ENCODE data around the gene AQP2. TPM values are rescaled to one million over a fixed set of nuclear protein-coding genes. Genes with fewer than 3 reads are reported as not detected.

The AQP2 gene
- total and polyA plus RNA-seq, 2 of the 4 experiments (the other 2 are of a cell fraction): not detected

DNA sequence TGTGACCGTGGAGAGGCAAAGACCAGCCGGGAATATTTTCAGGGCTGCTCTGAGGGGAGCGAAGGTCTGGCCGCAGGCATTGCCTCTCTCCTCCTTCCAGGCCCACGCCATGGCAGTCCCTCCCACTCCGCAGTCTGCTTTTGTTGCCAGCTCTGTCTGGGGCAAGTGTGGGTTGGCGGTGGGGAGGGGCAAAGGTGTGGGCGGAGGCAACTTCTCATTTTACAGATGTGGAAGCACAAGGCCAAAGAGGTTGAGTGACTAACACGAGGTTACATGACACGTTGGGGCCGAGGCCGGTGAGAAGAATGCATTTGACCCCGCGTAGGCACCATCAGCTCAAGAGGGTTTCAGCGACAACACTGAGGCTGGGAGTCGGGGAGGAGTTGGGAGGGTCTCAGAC is 40.7 kb upstream of the AQP2 start:
- peak; percentile 81 for ATAC-seq (ENCODE audit: low read depth)
- no TSS peak for BruUV-seq (replicated peaks)
- POLR2A ChIA-PET (ENCODE audit: unreplicated experiment): no interaction called here

More for the DNA sequence above, 40.7 kb upstream of the AQP2 start:
- peak overlapping the region; percentile 78 for H2AFZ ChIP-seq (replicated peaks; ENCODE audit: low read length, poor library complexity)
- H3K4me1 ChIP-seq (ENCODE audit: control insufficient read depth, insufficient read depth, low read length): peaks cover 7% of the 10 kb centered on the region; the same call in 1 of the 2 replicates
- no peak overlapping the region for H3K18ac ChIP-seq (ENCODE audit: low read depth, low read length)
- in situ Hi-C loops (cut with MboI; ENCODE audit: low sequenced_read_pairs): no loop called here
- CTCF ChIA-PET: no interaction called here
- H2BK15ac ChIP-seq (ENCODE audit: low read depth, low read length): no peak overlapping the region
- H2AK5ac ChIP-seq (ENCODE audit: low read depth, low read length): no peak overlapping the region
- no peaks in the 10 kb centered on the region for H3K9me3 ChIP-seq (ENCODE audit: control insufficient read depth, insufficient read depth, low read length)
- no peak overlapping the region for H2BK120ac ChIP-seq (ENCODE audit: low read depth, low read length)
- H2BK20ac ChIP-seq (ENCODE audit: low read depth, low read length): no peak overlapping the region
- H3K27me3 ChIP-seq (ENCODE audit: control insufficient read depth, insufficient read depth, low read length): peaks cover 6% of the 10 kb centered on the region; the same call in 1 of the 2 replicates
- H3K4me3 ChIP-seq (ENCODE audit: insufficient read depth, low read depth, low read length): no peak overlapping the region
- H3K36me3 ChIP-seq (ENCODE audit: control insufficient read depth, insufficient read depth, low read length): no peaks in the 10 kb centered on the region
- no peak overlapping the region for H3K27ac ChIP-seq (ENCODE audit: insufficient read depth, low read length)
- peak; percentile 69 for DNase-seq
- intact Hi-C loops (cut with micrococcal nuclease): no loop called here
- H2BK5ac ChIP-seq (ENCODE audit: low read depth, low read length, poor library complexity, severe bottlenecking): no peak overlapping the region
- no peaks in the 10 kb centered on the region for H4K20me1 ChIP-seq (ENCODE audit: insufficient read depth, low read length)
- H3K4ac ChIP-seq (ENCODE audit: low read depth, low read length): no peak overlapping the region
- H3K4me2 ChIP-seq (ENCODE audit: low read depth, low read length): no peak overlapping the region
- H4K5ac ChIP-seq (ENCODE audit: low read depth, low read length): no peak overlapping the region; the same call in 1 of the 2 replicates
- no peak overlapping the region for H3K9ac ChIP-seq (ENCODE audit: low read depth, low read length)
- dilution Hi-C loops (cut with HindIII; ENCODE audit: low sequenced_read_pairs, unreplicated experiment): no loop called here
- peak overlapping the region in 1 of 2 experiments; percentile 58; a peak in 1 of 4 replicates for H4K8ac ChIP-seq (ENCODE audit: low read depth in 2 of 2, low read length in 2 of 2)
- H3K23ac ChIP-seq (ENCODE audit: low read depth, low read length): no peak overlapping the region
- H3K56ac ChIP-seq (ENCODE audit: extremely low read depth, insufficient read depth, low read length): no peak overlapping the region
- peaks cover 1% of the 10 kb centered on the region for H3K9me1 ChIP-seq (ENCODE audit: insufficient read depth, low read length)
- peak overlapping the region; percentile 23; the same call in 1 of the 2 replicates for H3K14ac ChIP-seq (replicated peaks; ENCODE audit: low read depth, low read length)
- 60% methylated on average over 1 of the region's 16 CpGs; no CpG with 5 or more reads in 1 of the 2 experiments for WGBS, 2 experiments (ENCODE audit: extremely low coverage in 2 of 2, insufficient read length in 1 of 2)
- TF ChIP-seq SMC3 (IDR thresholded peaks at IDR 0.05; ENCODE audit: low read depth, low read length) (no peak), MAZ (IDR thresholded peaks at IDR 0.05; ENCODE audit: borderline replicate concordance, low read depth, low read length) (peak; percentile 44), RCOR1 (IDR thresholded peaks at IDR 0.05; ENCODE audit: insufficient replicate concordance, low read length) (no peak), CHD1 (IDR thresholded peaks at IDR 0.05; ENCODE audit: low read depth, low read length) (no peak)
- TF ChIP-seq, protein P1, sequence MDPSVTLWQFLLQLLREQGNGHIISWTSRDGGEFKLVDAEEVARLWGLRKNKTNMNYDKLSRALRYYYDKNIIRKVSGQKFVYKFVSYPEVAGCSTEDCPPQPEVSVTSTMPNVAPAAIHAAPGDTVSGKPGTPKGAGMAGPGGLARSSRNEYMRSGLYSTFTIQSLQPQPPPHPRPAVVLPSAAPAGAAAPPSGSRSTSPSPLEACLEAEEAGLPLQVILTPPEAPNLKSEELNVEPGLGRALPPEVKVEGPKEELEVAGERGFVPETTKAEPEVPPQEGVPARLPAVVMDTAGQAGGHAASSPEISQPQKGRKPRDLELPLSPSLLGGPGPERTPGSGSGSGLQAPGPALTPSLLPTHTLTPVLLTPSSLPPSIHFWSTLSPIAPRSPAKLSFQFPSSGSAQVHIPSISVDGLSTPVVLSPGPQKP (IDR thresholded peaks at IDR 0.05; ENCODE audit: borderline replicate concordance, low read depth, low read length): no peak
- peak overlapping the region; percentile 10; the same call in 1 of the 2 replicates for H4K91ac ChIP-seq (ENCODE audit: insufficient read depth, low read depth, low read length)
- no peak overlapping the region for H2AK9ac ChIP-seq (replicated peaks; ENCODE audit: low read depth, low read length, poor library complexity)
- H3K79me1 ChIP-seq (ENCODE audit: low read depth in 1 of 2, low read length in 2 of 2): no peaks in the 10 kb centered on the region

Measured in IMR-90 (cell line).